HepG2 (cell line): Measurements from ENCODE around the gene AIF1. TPM values are rescaled to one million over a fixed set of nuclear protein-coding genes. Genes with fewer than 3 reads are reported as not detected.

ENCODE experiments used
- ELF4 ChIP-seq: sonication (generic); formaldehyde crosslinking; IDR thresholded peaks from 2 replicates; pipeline ENCODE4 v1.5.0; 2020; ENCODE audit warnings: missing genetic modification reagents, mild to moderate bottlenecking, moderate library complexity, borderline replicate concordance
- HDAC6 ChIP-seq: fragments of 200-600 bp; sonication (generic); IDR thresholded peaks from 2 replicates; pipeline ENCODE4 v1.7.0; 2017; ENCODE audit warnings: mild to moderate bottlenecking, antibody characterized with exemption, low read length, low read depth
- MAFK ChIP-seq, 2 experiments: IDR thresholded peaks in 1 of 2; conservative IDR thresholded peaks in 1 of 2; 2 replicates each; pipeline ENCODE4 v1.6.1; 2011; ENCODE audit warnings: improper control_type of control experiment in 2 of 2, low read length in 2 of 2
- MBD4 ChIP-seq: IDR thresholded peaks from 2 replicates; pipeline ENCODE4 v1.6.1; 2012; ENCODE audit warnings: low read length, inconsistent platforms, borderline replicate concordance
- MED13 ChIP-seq: sonication (generic); formaldehyde crosslinking; IDR thresholded peaks from 2 replicates; pipeline ENCODE4 v1.5.0; 2020; ENCODE audit warnings: missing genetic modification reagents
- NFIB ChIP-seq: sonication (generic); formaldehyde crosslinking; IDR thresholded peaks from 2 replicates; pipeline ENCODE4 v1.9.0; 2021; ENCODE audit warnings: missing genetic modification reagents, mild to moderate bottlenecking, borderline replicate concordance
- NR2C2 ChIP-seq: sonication (generic); formaldehyde crosslinking; IDR thresholded peaks from 2 replicates; pipeline ENCODE4 v1.4.0; 2020; ENCODE audit warnings: missing genetic modification reagents, mild to moderate bottlenecking, moderate library complexity, borderline replicate concordance
- PAF1 ChIP-seq: IDR thresholded peaks from 2 replicates; pipeline ENCODE4 v1.6.1; 2016; ENCODE audit warnings: missing genetic modification reagents, missing compliant biosample characterization
- PREB ChIP-seq: sonication (generic); formaldehyde crosslinking; IDR thresholded peaks from 2 replicates; pipeline ENCODE4 v1.4.0; 2020; ENCODE audit warnings: missing genetic modification reagents
- RORA ChIP-seq: sonication (generic); formaldehyde crosslinking; IDR thresholded peaks from 2 replicates; pipeline ENCODE4 v1.5.0; 2020; ENCODE audit warnings: mild to moderate bottlenecking, missing genetic modification reagents, moderate library complexity
- SIX1 ChIP-seq: sonication (generic); formaldehyde crosslinking; IDR thresholded peaks from 2 replicates; pipeline ENCODE4 v1.4.0; 2020; ENCODE audit warnings: missing genetic modification reagents, borderline replicate concordance
- SKI ChIP-seq: fragments of 450-650 bp; IDR thresholded peaks from one replicate; pipeline ENCODE4 v1.6.1; 2018; ENCODE audit warnings: mild to moderate bottlenecking; ENCODE audit not compliant: partially characterized antibody
- SP1 ChIP-seq, 2 experiments: fragments of 450-650 bp in 1 of 2; sonication (generic) in 1 of 2; formaldehyde crosslinking in 1 of 2; IDR thresholded peaks; 2 replicates each; pipeline versions ENCODE4 v1.4.0 to v1.6.1; 2016 to 2020; ENCODE audit warnings: missing genetic modification reagents in 1 of 2
- ZBTB42 ChIP-seq: sonication (generic); formaldehyde crosslinking; IDR thresholded peaks from 2 replicates; pipeline ENCODE4 v1.5.0; 2020; ENCODE audit warnings: mild to moderate bottlenecking, missing genetic modification reagents
- ZKSCAN1 ChIP-seq: fragments of 150-350 bp; IDR thresholded peaks from 2 replicates; pipeline ENCODE4 v1.6.1; 2014; ENCODE audit warnings: low read length
- ZNF335 ChIP-seq: sonication (generic); formaldehyde crosslinking; IDR thresholded peaks from 2 replicates; pipeline ENCODE4 v1.4.0; 2020; ENCODE audit warnings: missing genetic modification reagents
- ZNF430 ChIP-seq: sonication (generic); formaldehyde crosslinking; IDR thresholded peaks from 2 replicates; pipeline ENCODE4 v1.9.0; 2021; ENCODE audit warnings: mild to moderate bottlenecking, missing genetic modification reagents
- ZNF501 ChIP-seq: sonication (generic); formaldehyde crosslinking; IDR thresholded peaks from 2 replicates; pipeline ENCODE4 v1.5.1; 2020; ENCODE audit warnings: mild to moderate bottlenecking, moderate library complexity, missing genetic modification reagents
- ZNF530 ChIP-seq: sonication (generic); formaldehyde crosslinking; IDR thresholded peaks from 2 replicates; pipeline ENCODE4 v1.5.0; 2020; ENCODE audit warnings: low read depth, mild to moderate bottlenecking, missing genetic modification reagents
- ZNF598 ChIP-seq: sonication (generic); formaldehyde crosslinking; IDR thresholded peaks from 2 replicates; pipeline ENCODE4 v1.5.1; 2020; ENCODE audit warnings: mild to moderate bottlenecking, missing genetic modification reagents, borderline replicate concordance
- ZSCAN30 ChIP-seq: sonication (generic); formaldehyde crosslinking; IDR thresholded peaks from 2 replicates; pipeline ENCODE4 v1.5.0; 2020; ENCODE audit warnings: mild to moderate bottlenecking, missing genetic modification reagents
- polyA plus RNA-seq, 8 experiments: library from polyadenylated mRNA; depleted of rRNA in 3 of 8; stranded (reverse) in 7 of 8; unstranded in 1 of 8; fragments of >200 nt; fragmentation: Illumina TruSeq in 4 of 8; extraction: Trizol in 4 of 8; gene quantifications; 2 replicates each; pipeline versions ENCODE4 v1.2.1 to v1.2.3, GENCODE V29; 2011 to 2016; ENCODE audit warnings: low read depth in 4 of 8, missing spikeins in 1 of 8, mixed read lengths in 1 of 8; ENCODE audit not compliant: insufficient read depth in 1 of 8
- total RNA-seq, 5 experiments: library from RNA; depleted of rRNA; stranded (reverse); fragments of >200 nt; fragmentation: Illumina TruSeq; extraction: Trizol; gene quantifications; 2 replicates each; pipeline ENCODE4 v1.2.3, GENCODE V29; 2016; ENCODE audit warnings: low read depth in 1 of 5
- TF ChIP-seq, protein P1 (sequence below): IDR thresholded peaks from 2 replicates; pipeline ENCODE4 v1.6.1; 2016
- TF ChIP-seq, protein P2 (sequence below): sonication (generic); formaldehyde crosslinking; IDR thresholded peaks from 2 replicates; pipeline ENCODE4 v1.4.0; 2020; ENCODE audit warnings: missing genetic modification reagents
- TF ChIP-seq, protein P3 (sequence below): sonication (generic); formaldehyde crosslinking; IDR thresholded peaks from 2 replicates; pipeline ENCODE4 v1.4.0; 2020; ENCODE audit warnings: missing genetic modification reagents
- TF ChIP-seq, protein P4 (sequence below): sonication (generic); formaldehyde crosslinking; IDR thresholded peaks from 2 replicates; pipeline ENCODE4 v1.4.0; 2020; ENCODE audit warnings: mild to moderate bottlenecking, missing genetic modification reagents

The AIF1 gene
- total and polyA plus RNA-seq, 2 of the 13 experiments (the other 11 are each of a cell fraction or from before 2014, with no cell fraction given): 1.5 TPM; not detected in 1

GRCh38 chr6:31665501-31666336 is 50.7 kb downstream of the AIF1 start, which contains the start of gene CSNK2B (continued):
- TF ChIP-seq ZNF501 (CRISPR knock-in tag) (no peak; the same call in 1 of the 2 replicates), ZBTB42 (CRISPR knock-in tag) (no peak), ZSCAN30 (CRISPR knock-in tag) (no peak), SKI (no peak), PAF1 (no peak), SIX1 (CRISPR knock-in tag) (peak; percentile 43; the same call in 1 of the 2 replicates), ZNF430 (CRISPR knock-in tag) (peak; percentile 49; the same call in 1 of the 2 replicates), ELF4 (CRISPR knock-in tag) (no peak; the same call in 1 of the 2 replicates), MED13 (CRISPR knock-in tag) (no peak; the same call in 1 of the 2 replicates), ZKSCAN1 (no peak), SP1 (IDR thresholded peaks at IDR 0.05) (no peak), SP1 (CRISPR knock-in tag; IDR thresholded peaks at IDR 0.05) (no peak; the same call in 1 of the 2 replicates), ZNF335 (peak; percentile 98), MAFK (conservative IDR thresholded peaks at IDR 0.05 in 1 of 2, IDR thresholded peaks at IDR 0.05 in 1 of 2; ENCODE audit: low read length in 2 of 2) (no peak), ZNF530 (CRISPR knock-in tag) (no peak), RORA (CRISPR knock-in tag) (no peak), MBD4 (no peak), NFIB (no peak; the same call in 1 of the 2 replicates), PREB (CRISPR knock-in tag) (no peak), HDAC6 (no peak), NR2C2 (CRISPR knock-in tag) (peak; percentile 99), ZNF598 (CRISPR knock-in tag) (no peak)
- TF ChIP-seq, protein P1, sequence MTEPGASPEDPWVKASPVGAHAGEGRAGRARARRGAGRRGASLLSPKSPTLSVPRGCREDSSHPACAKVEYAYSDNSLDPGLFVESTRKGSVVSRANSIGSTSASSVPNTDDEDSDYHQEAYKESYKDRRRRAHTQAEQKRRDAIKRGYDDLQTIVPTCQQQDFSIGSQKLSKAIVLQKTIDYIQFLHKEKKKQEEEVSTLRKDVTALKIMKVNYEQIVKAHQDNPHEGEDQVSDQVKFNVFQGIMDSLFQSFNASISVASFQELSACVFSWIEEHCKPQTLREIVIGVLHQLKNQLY (CRISPR knock-in tag): no peak
- TF ChIP-seq, protein P2, sequence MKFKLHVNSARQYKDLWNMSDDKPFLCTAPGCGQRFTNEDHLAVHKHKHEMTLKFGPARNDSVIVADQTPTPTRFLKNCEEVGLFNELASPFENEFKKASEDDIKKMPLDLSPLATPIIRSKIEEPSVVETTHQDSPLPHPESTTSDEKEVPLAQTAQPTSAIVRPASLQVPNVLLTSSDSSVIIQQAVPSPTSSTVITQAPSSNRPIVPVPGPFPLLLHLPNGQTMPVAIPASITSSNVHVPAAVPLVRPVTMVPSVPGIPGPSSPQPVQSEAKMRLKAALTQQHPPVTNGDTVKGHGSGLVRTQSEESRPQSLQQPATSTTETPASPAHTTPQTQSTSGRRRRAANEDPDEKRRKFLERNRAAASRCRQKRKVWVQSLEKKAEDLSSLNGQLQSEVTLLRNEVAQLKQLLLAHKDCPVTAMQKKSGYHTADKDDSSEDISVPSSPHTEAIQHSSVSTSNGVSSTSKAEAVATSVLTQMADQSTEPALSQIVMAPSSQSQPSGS (CRISPR knock-in tag): no peak; the same call in 1 of the 2 replicates
- TF ChIP-seq, protein P3, sequence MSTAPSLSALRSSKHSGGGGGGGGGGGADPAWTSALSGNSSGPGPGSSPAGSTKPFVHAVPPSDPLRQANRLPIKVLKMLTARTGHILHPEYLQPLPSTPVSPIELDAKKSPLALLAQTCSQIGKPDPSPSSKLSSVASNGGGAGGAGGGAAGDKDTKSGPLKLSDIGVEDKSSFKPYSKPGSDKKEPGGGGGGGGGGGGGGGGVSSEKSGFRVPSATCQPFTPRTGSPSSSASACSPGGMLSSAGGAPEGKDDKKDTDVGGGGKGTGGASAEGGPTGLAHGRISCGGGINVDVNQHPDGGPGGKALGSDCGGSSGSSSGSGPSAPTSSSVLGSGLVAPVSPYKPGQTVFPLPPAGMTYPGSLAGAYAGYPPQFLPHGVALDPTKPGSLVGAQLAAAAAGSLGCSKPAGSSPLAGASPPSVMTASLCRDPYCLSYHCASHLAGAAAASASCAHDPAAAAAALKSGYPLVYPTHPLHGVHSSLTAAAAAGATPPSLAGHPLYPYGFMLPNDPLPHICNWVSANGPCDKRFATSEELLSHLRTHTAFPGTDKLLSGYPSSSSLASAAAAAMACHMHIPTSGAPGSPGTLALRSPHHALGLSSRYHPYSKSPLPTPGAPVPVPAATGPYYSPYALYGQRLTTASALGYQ (CRISPR knock-in tag): no peak; the same call in 1 of the 2 replicates
- TF ChIP-seq, protein P4, sequence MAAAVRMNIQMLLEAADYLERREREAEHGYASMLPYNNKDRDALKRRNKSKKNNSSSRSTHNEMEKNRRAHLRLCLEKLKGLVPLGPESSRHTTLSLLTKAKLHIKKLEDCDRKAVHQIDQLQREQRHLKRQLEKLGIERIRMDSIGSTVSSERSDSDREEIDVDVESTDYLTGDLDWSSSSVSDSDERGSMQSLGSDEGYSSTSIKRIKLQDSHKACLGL (CRISPR knock-in tag): peak; percentile 76
